Vagina (tissue), 2 donors: ENCODE results near the gene PDE4D.

ENCODE experiments used
- POLR2A ChIP-seq, 2 donors: fragments of 450-650 bp; IDR thresholded peaks; one replicate each; pipeline ENCODE4 v1.6.1; 2017; ENCODE audit warnings: antibody characterized with exemption in 2 of 2, mild to moderate bottlenecking in 2 of 2, moderate library complexity in 2 of 2
- POLR2AphosphoS5 ChIP-seq, 2 donors: sonication (generic); formaldehyde crosslinking; IDR thresholded peaks; one replicate each; pipeline ENCODE4 v1.9.0; 2017; ENCODE audit warnings: antibody characterized with exemption in 2 of 2, mild to moderate bottlenecking in 2 of 2, low read depth in 1 of 2; ENCODE audit not compliant: insufficient read depth in 1 of 2
- TF ChIP-seq, protein P1 (sequence below), 3 experiments: fragments of 450-650 bp in 2 of 3; fragments of 200-600 bp in 1 of 3; sonication (generic) in 1 of 3; IDR thresholded peaks; one replicate each; pipeline ENCODE4 v1.5.1; 2017 to 2019; ENCODE audit warnings: antibody characterized with exemption in 3 of 3, mild to moderate bottlenecking in 2 of 3, moderate library complexity in 2 of 3

GRCh38 chr5:59079622-59080620 is 813.6 kb downstream of the PDE4D start:
- TF ChIP-seq, protein P1, sequence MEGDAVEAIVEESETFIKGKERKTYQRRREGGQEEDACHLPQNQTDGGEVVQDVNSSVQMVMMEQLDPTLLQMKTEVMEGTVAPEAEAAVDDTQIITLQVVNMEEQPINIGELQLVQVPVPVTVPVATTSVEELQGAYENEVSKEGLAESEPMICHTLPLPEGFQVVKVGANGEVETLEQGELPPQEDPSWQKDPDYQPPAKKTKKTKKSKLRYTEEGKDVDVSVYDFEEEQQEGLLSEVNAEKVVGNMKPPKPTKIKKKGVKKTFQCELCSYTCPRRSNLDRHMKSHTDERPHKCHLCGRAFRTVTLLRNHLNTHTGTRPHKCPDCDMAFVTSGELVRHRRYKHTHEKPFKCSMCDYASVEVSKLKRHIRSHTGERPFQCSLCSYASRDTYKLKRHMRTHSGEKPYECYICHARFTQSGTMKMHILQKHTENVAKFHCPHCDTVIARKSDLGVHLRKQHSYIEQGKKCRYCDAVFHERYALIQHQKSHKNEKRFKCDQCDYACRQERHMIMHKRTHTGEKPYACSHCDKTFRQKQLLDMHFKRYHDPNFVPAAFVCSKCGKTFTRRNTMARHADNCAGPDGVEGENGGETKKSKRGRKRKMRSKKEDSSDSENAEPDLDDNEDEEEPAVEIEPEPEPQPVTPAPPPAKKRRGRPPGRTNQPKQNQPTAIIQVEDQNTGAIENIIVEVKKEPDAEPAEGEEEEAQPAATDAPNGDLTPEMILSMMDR (IDR thresholded peaks at IDR 0.05), result no peak
- no peak for TF ChIP-seq POLR2A (IDR thresholded peaks at IDR 0.05)
- TF ChIP-seq POLR2AphosphoS5 (IDR thresholded peaks at IDR 0.05; ENCODE audit: insufficient read depth in 1 of 2, low read depth in 1 of 2), result no peak
